T-helper 9 cell (primary cell): Measurements from ENCODE around the gene AK1.

Source experiments
- DNase-seq: peaks from one replicate; pipeline ENCODE4 v3.0.0-alpha.2; 2020
- total RNA-seq, 2 donors: gene quantifications; one replicate each; lab custom pipeline; 2026; lab: John Stamatoyannopoulos, UW

The AK1 gene
- 12.4 to 13.0 reads per million in 2 donors for total RNA-seq

- DNase-seq: no peak
Measured at GRCh38 chr9:127877566-127877998, at the start of gene AK1. AK1 (minus strand) TSS chr9:127877675; CDS start chr9:127874617, 3,058 bp downstream.

GRCh38 chr9:127926906-127927200, 49.4 kb upstream of the AK1 start:
- DNase-seq: no peak

- no peak for DNase-seq
Measured at GRCh38 chr9:127925959-127926905, 48.8 kb upstream of the AK1 start.

GRCh38 chr9:127924736-127925444, 47.4 kb upstream of the AK1 start:
- no peak for DNase-seq

- no peak for DNase-seq
Measured at GRCh38 chr9:127923771-127924170, 46.3 kb upstream of the AK1 start.

- no peak for DNase-seq
Measured at GRCh38 chr9:127923046-127923445, 45.6 kb upstream of the AK1 start.

- DNase-seq: peak; percentile 78
Measured at GRCh38 chr9:127921557-127922120, 44.2 kb upstream of the AK1 start.

GRCh38 chr9:127920794-127921193, 43.3 kb upstream of the AK1 start:
- DNase-seq: no peak

- no peak for DNase-seq
Measured at GRCh38 chr9:127919253-127919815, 41.9 kb upstream of the AK1 start.

GRCh38 chr9:127918183-127919107, 41.0 kb upstream of the AK1 start:
- no peak for DNase-seq

- DNase-seq: no peak
Measured at GRCh38 chr9:127917603-127918002, 40.1 kb upstream of the AK1 start.

- peak; percentile 98 for DNase-seq
Measured at GRCh38 chr9:127916720-127917581, 39.5 kb upstream of the AK1 start, which contains the start of gene ST6GALNAC4. ST6GALNAC4 (minus strand) TSS chr9:127917041; CDS start chr9:127916419, 622 bp downstream.

- DNase-seq: no peak
Measured at GRCh38 chr9:127915801-127916719, 38.6 kb upstream of the AK1 start.

- DNase-seq: no peak
Measured at GRCh38 chr9:127915325-127915752, 37.9 kb upstream of the AK1 start.

- no peak for DNase-seq
Measured at GRCh38 chr9:127913682-127914081, 36.2 kb upstream of the AK1 start.

GRCh38 chr9:127912882-127913281, 35.4 kb upstream of the AK1 start:
- no peak for DNase-seq

GRCh38 chr9:127912296-127912695, 34.8 kb upstream of the AK1 start:
- DNase-seq: no peak

- DNase-seq: no peak
Measured at GRCh38 chr9:127910613-127911205, 33.2 kb upstream of the AK1 start.

- no peak for DNase-seq
Measured at GRCh38 chr9:127909839-127910273, 32.4 kb upstream of the AK1 start.

GRCh38 chr9:127908660-127908926, 31.1 kb upstream of the AK1 start:
- DNase-seq: no peak
